ENCODE measurements around the gene TRMT10A.

Gene TRMT10A

GRCh38 chr4:99507762-99508161 lies 56.1 kb downstream of the TRMT10A start:
- no peaks in the 10 kb centered on the region for H3K27me3 Mint-ChIP-seq
- H3K4me3 Mint-ChIP-seq = peak overlapping the region; percentile 17 to 33
- H3K27ac Mint-ChIP-seq = peak overlapping the region; percentile 69 to 70
- H3K4me1 Mint-ChIP-seq = peaks cover 47% of the 10 kb centered on the region
- peaks cover 6 to 15% of the 10 kb centered on the region in 2 donors for H3K9me3 Mint-ChIP-seq
- peak; percentile 93 for ATAC-seq
- peak; percentile 23 to 39 for DNase-seq

DNA sequence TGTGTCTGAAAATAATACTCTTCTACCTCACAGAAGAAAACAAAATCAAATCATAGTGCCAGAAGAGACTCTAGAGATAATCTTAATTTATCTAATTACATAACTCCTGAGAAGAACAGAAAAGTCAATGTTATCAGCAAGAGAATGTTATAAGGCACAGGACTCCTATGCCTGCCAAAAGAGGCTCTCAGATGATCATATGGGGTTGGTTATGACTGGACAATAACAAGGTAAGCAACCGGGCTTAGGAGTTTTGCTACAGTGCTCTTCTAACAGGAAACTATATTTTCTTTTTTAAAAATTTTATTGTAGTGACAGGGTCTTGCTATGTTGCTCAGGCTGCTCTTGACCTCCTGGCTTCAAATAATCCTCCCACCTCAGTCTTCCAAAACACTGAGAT lies 56.5 kb downstream of the TRMT10A start:
- DNase-seq (peak in 1 of 2 donors; percentile 9), ATAC-seq (peak; percentile 76)
- Mint-ChIP-seq H3K4me3 (peak overlapping the region; percentile 17 to 33), H3K9me3 (peaks cover 6 to 15% of the 10 kb centered on the region in 2 donors), H3K27me3 (no peaks in the 10 kb centered on the region), H3K27ac (peak overlapping the region; percentile 69 to 70), H3K4me1 (peaks cover 47% of the 10 kb centered on the region)

- DNase-seq (no peak), ATAC-seq (no peak)
- Mint-ChIP-seq H3K27me3 (no peaks in the 10 kb centered on the region), H3K9me3 (peaks cover 6 to 15% of the 10 kb centered on the region in 2 donors), H3K4me3 (peak overlapping the region in 1 of 2 donors; percentile 4), H3K4me1 (peaks cover 47% of the 10 kb centered on the region), H3K27ac (peak overlapping the region; percentile 68 to 69)
These were observed 57.1 kb downstream of the TRMT10A start for GRCh38 chr4:99506781-99507180.

- Mint-ChIP-seq H3K4me1 (peaks cover 46% of the 10 kb centered on the region), H3K27me3 (no peaks in the 10 kb centered on the region), H3K9me3 (peaks cover 4 to 15% of the 10 kb centered on the region in 2 donors), H3K4me3 (no peak overlapping the region), H3K27ac (no peak overlapping the region)
- DNase-seq = no peak
- no peak for ATAC-seq
These were observed 58.9 kb downstream of the TRMT10A start for GRCh38 chr4:99504804-99505502.
